Keratinocyte (primary cell): ENCODE data around the gene SURF2. TPM values are rescaled to one million over a fixed set of nuclear protein-coding genes. Genes with fewer than 3 reads are reported as not detected.
"Not testable (repeated sequence)": the region's sequence is repeated elsewhere in the genome, so short reads cannot be mapped to it uniquely, and the experiment has no call there.

Source experiments
- DNase-seq: peaks from one replicate; pipeline ENCODE4 v3.0.0-alpha.2; 2011; ENCODE audit warnings: low read depth, missing footprints, low spot score
- FAIRE-seq: peaks from 2 replicates; lab custom pipeline; 2011; peaks lifted over from hg19 to GRCh38; lab: Jason Lieb, UNC
- H2AFZ ChIP-seq: 2 replicates; pipeline ENCODE4 v1.6.0; 2012; ENCODE audit warnings: low read length, control low read depth, inconsistent platforms; ENCODE audit not compliant: control insufficient read depth
- H3K27ac ChIP-seq: 2 replicates; pipeline ENCODE4 v1.5.1; 2011; ENCODE audit warnings: low read length; ENCODE audit not compliant: control insufficient read depth, insufficient read depth
- H3K27me3 ChIP-seq: 3 replicates; pipeline ENCODE4 v1.6.0; 2011; ENCODE audit warnings: low read length; ENCODE audit not compliant: control insufficient read depth, insufficient read depth; ENCODE audit errors: extremely low read depth
- H3K36me3 ChIP-seq, 2 experiments: 2 replicates in 1 of 2; 3 replicates in 1 of 2; pipeline ENCODE4 v1.5.1; 2011; ENCODE audit warnings: low read length in 2 of 2, mild to moderate bottlenecking in 1 of 2; ENCODE audit not compliant: control insufficient read depth in 2 of 2, insufficient read depth in 2 of 2; ENCODE audit errors: extremely low read depth in 1 of 2
- H3K4me1 ChIP-seq: 3 replicates; pipeline ENCODE4 v1.5.1; 2011; ENCODE audit warnings: low read length; ENCODE audit not compliant: control insufficient read depth, insufficient read depth; ENCODE audit errors: extremely low read depth
- H3K4me2 ChIP-seq: 3 replicates; pipeline ENCODE4 v1.6.0; 2011; ENCODE audit warnings: low read depth, low read length; ENCODE audit not compliant: control insufficient read depth, insufficient read depth; ENCODE audit errors: extremely low read depth
- H3K4me3 ChIP-seq, 3 experiments: fragments of 200-600 bp in 1 of 3; sonication (generic) in 1 of 3; 2 replicates in 2 of 3; 3 replicates in 1 of 3; pipeline ENCODE4 v1.5.1; 2011 to 2016; ENCODE audit warnings: low read length in 3 of 3, mild to moderate bottlenecking in 3 of 3, control low read depth in 2 of 3, inconsistent platforms in 1 of 3, low read depth in 1 of 3, mixed read lengths in 1 of 3, mixed run types in 1 of 3, moderate library complexity in 1 of 3; ENCODE audit not compliant: control insufficient read depth in 2 of 3, insufficient read depth in 2 of 3; ENCODE audit errors: extremely low read depth in 1 of 3
- H3K79me2 ChIP-seq: 2 replicates; pipeline ENCODE4 v1.6.0; 2012; ENCODE audit warnings: low read length; ENCODE audit not compliant: control insufficient read depth, insufficient read depth
- H3K9ac ChIP-seq: 3 replicates; pipeline ENCODE4 v1.6.0; 2011; ENCODE audit warnings: low read length; ENCODE audit not compliant: control insufficient read depth, insufficient read depth; ENCODE audit errors: extremely low read depth
- H3K9me1 ChIP-seq: 3 replicates; pipeline ENCODE4 v1.6.0; 2011; ENCODE audit warnings: low read length; ENCODE audit not compliant: control insufficient read depth, insufficient read depth; ENCODE audit errors: extremely low read depth
- H3K9me3 ChIP-seq: 2 replicates; pipeline ENCODE4 v1.5.1; 2012; ENCODE audit warnings: low read depth, low read length; ENCODE audit not compliant: control insufficient read depth
- H4K20me1 ChIP-seq: 3 replicates; pipeline ENCODE4 v1.6.0; 2011; ENCODE audit warnings: low read length; ENCODE audit not compliant: control insufficient read depth, insufficient read depth; ENCODE audit errors: extremely low read depth
- EZH2 ChIP-seq: IDR thresholded peaks from one replicate; pipeline ENCODE4 v1.6.1; 2012; ENCODE audit warnings: inconsistent platforms, mild to moderate bottlenecking, low read length, moderate library complexity
- dilution Hi-C: fragments of 300-500 bp; cut with MboI; formaldehyde crosslinking; loops from one replicate; pipeline ENCODE4 v1.7.0; 2020; ENCODE audit warnings: low sequenced_read_pairs; ENCODE audit not compliant: extremely low pct_ligation_motif_present
- polyA plus RNA-seq, 5 experiments: library from polyadenylated mRNA; depleted of rRNA in 3 of 5; stranded (reverse) in 3 of 5; stranded (forward) in 1 of 5; unstranded in 1 of 5; fragments of >200 nt; gene quantifications; 1 replicate in 1 of 5; 2 replicates in 3 of 5; 3 replicates in 1 of 5; pipeline versions ENCODE4 v1.2.1 to v1.2.3, GENCODE V29; 2011 to 2012; ENCODE audit warnings: missing spikeins in 2 of 5, low read depth in 1 of 5, low replicate concordance in 1 of 5
- TF ChIP-seq, protein P1 (sequence below), 3 experiments: IDR thresholded peaks in 1 of 3; conservative IDR thresholded peaks in 1 of 3; optimal IDR thresholded peaks in 1 of 3; 2 replicates in 2 of 3; 3 replicates in 1 of 3; pipeline versions ENCODE3 to v1.5.1; 2011; ENCODE audit warnings: low read length in 3 of 3, mild to moderate bottlenecking in 3 of 3, moderate library complexity in 2 of 3, control low read depth in 1 of 3, inconsistent platforms in 1 of 3; ENCODE audit not compliant: insufficient read depth in 2 of 3; ENCODE audit errors: extremely low read depth in 1 of 3

SURF2 gene
- polyA plus RNA-seq, 1 donor (not counting 4 experiments of a cell fraction or from before 2014, with no cell fraction given): 28.2 TPM

DNA sequence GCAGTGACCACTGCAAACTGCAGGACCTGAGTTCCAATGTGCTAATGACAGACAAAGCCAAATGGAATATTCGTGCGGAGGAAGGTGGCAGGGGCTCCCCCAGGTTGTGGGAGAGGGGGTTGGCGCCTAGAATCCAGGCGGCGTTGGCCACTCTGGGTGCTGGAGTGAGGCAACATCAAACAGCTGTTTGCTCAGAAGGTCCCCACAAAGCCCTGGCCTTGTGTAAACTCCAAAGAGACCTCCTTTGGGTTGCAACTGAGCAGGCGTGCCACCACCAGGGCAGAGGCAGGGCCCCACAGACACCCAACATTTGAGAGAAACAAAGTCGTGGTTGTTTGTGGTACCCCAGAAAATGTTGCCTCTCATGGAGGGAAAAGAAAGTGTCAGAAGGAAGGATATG lies 34.4 kb downstream of the SURF2 start:
- FAIRE-seq: no peak
- H3K27ac ChIP-seq: no peak overlapping the region
- H3K4me2 ChIP-seq: no peak overlapping the region
- no peak for TF ChIP-seq EZH2
- TF ChIP-seq, protein P1, sequence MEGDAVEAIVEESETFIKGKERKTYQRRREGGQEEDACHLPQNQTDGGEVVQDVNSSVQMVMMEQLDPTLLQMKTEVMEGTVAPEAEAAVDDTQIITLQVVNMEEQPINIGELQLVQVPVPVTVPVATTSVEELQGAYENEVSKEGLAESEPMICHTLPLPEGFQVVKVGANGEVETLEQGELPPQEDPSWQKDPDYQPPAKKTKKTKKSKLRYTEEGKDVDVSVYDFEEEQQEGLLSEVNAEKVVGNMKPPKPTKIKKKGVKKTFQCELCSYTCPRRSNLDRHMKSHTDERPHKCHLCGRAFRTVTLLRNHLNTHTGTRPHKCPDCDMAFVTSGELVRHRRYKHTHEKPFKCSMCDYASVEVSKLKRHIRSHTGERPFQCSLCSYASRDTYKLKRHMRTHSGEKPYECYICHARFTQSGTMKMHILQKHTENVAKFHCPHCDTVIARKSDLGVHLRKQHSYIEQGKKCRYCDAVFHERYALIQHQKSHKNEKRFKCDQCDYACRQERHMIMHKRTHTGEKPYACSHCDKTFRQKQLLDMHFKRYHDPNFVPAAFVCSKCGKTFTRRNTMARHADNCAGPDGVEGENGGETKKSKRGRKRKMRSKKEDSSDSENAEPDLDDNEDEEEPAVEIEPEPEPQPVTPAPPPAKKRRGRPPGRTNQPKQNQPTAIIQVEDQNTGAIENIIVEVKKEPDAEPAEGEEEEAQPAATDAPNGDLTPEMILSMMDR (optimal IDR thresholded peaks at IDR 0.05 in 1 of 3, IDR thresholded peaks at IDR 0.05 in 1 of 3, conservative IDR thresholded peaks at IDR 0.05 in 1 of 3; ENCODE audit: extremely low read depth in 1 of 3, insufficient read depth in 2 of 3, low read length in 3 of 3): no peak
- DNase-seq: no peak
- no peak overlapping the region for H3K9ac ChIP-seq
- dilution Hi-C loops: no loop called here
- no peaks in the 10 kb centered on the region for H4K20me1 ChIP-seq
- H3K79me2 ChIP-seq: no peaks in the 10 kb centered on the region
- no peaks in the 10 kb centered on the region for H3K36me3 ChIP-seq
- no peak overlapping the region for H3K4me3 ChIP-seq
- H2AFZ ChIP-seq: no peak overlapping the region
- H3K9me1 ChIP-seq: no peaks in the 10 kb centered on the region
- peaks cover 13% of the 10 kb centered on the region for H3K27me3 ChIP-seq
- peaks cover 9% of the 10 kb centered on the region for H3K4me1 ChIP-seq
- H3K9me3 ChIP-seq: no peaks in the 10 kb centered on the region

DNA sequence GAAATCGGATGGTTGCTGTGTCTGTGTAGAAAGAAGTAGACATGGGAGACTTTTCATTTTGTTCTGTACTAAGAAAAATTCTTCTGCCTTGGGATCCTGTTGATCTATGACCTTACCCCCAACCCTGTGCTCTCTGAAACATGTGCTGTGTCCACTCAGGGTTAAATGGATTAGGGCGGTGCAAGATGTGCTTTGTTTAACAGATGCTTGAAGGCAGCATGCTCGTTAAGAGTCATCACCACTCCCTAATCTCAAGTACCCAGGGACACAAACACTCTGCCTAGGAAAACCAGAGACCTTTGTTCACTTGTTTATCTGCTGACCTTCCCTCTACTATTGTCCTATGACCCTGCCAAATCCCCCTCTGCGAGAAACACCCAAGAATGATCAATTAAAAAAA lies 35.1 kb downstream of the SURF2 start:
- H3K4me2 ChIP-seq, H3K4me3 ChIP-seq, H3K9me3 ChIP-seq, H3K79me2 ChIP-seq, H3K9ac ChIP-seq, H3K36me3 ChIP-seq, H2AFZ ChIP-seq, DNase-seq, H4K20me1 ChIP-seq, dilution Hi-C loops, H3K27ac ChIP-seq, FAIRE-seq, H3K9me1 ChIP-seq, H3K4me1 ChIP-seq: not testable (repeated sequence)
- peaks cover 15% of the 10 kb centered on the region for H3K27me3 ChIP-seq

DNA sequence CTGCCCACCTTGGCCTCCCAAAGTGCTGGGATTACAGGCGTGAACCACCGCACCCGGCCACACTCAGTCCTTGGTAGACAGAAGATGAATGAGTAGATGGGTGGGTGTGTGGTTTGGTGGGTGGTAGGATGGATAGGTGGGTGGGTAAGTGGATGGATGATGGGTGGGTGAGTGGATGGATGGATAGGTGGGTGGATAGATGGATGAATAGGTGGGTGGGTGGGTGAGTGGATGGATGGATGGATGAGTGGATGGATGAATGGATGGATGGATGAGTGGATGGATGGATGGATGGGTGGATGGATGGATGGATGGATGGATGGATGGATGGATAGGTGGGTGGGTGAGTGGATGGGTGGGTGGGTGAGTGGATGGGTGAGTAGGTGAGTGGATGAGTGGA lies 36.0 kb downstream of the SURF2 start:
- dilution Hi-C loops, H3K4me3 ChIP-seq, H2AFZ ChIP-seq, H3K79me2 ChIP-seq, FAIRE-seq, H3K27ac ChIP-seq, DNase-seq, H3K4me1 ChIP-seq, H3K36me3 ChIP-seq, H3K4me2 ChIP-seq, H3K9me1 ChIP-seq, H3K9me3 ChIP-seq, H4K20me1 ChIP-seq, H3K9ac ChIP-seq: not testable (repeated sequence)
- H3K27me3 ChIP-seq: peaks cover 15% of the 10 kb centered on the region
